Measurements from ENCODE around the gene MUCL3. TPM values are rescaled to one million over a fixed set of nuclear protein-coding genes. Genes with fewer than 3 reads are reported as not detected.

The MUCL3 gene
- polyA plus RNA-seq, 3 donors: not detected

DNA sequence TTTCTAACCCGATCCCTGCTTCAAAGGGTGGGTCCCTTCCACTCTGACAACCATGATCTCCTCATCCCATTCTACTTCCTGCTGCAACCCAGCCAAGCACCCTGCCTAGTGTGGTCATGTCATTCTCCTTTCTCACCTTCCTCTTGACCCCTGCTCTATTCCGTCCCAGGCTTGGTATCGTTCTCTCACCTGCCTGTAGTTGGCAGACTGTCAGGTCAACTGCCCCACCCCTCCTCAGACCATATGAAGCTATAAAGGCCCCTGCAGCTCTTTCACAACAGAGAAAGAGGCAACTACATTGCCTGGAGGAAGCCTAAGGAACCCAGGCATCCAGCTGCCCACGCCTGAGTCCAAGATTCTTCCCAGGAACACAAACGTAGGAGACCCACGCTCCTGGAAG lies 42.7 kb downstream of the MUCL3 start, which contains the start of gene MUC21:
Gene MUC21, plus strand, starts transcription at position 280 of the 400 bp plus-strand sequence. CDS start 241 bp downstream, outside the sequence.
- H3K36me3 Mint-ChIP-seq: no peaks in the 10 kb centered on the region
- peaks cover 5 to 15% of the 10 kb centered on the region in 2 donors for H3K27me3 ChIP-seq (ENCODE audit: control insufficient read depth in 2 of 2, insufficient read depth in 2 of 2, low read length in 2 of 2)
- H3K9me3 Mint-ChIP-seq: peaks cover 0 to 2% (median 0%) of the 10 kb centered on the region in 7 donors
- H3K27ac Mint-ChIP-seq: no peak within 1 kb of the TSS
- peak within 1 kb of the TSS in 1 of 2 donors; percentile 14 for H3K4me3 Mint-ChIP-seq
- TF ChIP-seq, protein P1, sequence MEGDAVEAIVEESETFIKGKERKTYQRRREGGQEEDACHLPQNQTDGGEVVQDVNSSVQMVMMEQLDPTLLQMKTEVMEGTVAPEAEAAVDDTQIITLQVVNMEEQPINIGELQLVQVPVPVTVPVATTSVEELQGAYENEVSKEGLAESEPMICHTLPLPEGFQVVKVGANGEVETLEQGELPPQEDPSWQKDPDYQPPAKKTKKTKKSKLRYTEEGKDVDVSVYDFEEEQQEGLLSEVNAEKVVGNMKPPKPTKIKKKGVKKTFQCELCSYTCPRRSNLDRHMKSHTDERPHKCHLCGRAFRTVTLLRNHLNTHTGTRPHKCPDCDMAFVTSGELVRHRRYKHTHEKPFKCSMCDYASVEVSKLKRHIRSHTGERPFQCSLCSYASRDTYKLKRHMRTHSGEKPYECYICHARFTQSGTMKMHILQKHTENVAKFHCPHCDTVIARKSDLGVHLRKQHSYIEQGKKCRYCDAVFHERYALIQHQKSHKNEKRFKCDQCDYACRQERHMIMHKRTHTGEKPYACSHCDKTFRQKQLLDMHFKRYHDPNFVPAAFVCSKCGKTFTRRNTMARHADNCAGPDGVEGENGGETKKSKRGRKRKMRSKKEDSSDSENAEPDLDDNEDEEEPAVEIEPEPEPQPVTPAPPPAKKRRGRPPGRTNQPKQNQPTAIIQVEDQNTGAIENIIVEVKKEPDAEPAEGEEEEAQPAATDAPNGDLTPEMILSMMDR (IDR thresholded peaks at IDR 0.05): no peak
- H3K4me1 Mint-ChIP-seq: peaks cover 3% of the 10 kb centered on the region
- no peak for DNase-seq
- no peaks in the 10 kb centered on the region for H3K79me2 ChIP-seq (ENCODE audit: insufficient read depth, low read length)
- H3K4me3 ChIP-seq (replicated peaks in 1 of 3; ENCODE audit: low read depth in 2 of 3, low read length in 3 of 3): no peak within 1 kb of the TSS
- no peaks in the 10 kb centered on the region for H3K9me3 ChIP-seq (replicated peaks in 1 of 2; ENCODE audit: control insufficient read depth in 1 of 2, insufficient read depth in 1 of 2, low read length in 2 of 2)
- H3K9ac ChIP-seq (ENCODE audit: insufficient read depth, low read length, poor library complexity, severe bottlenecking): no peak within 1 kb of the TSS
- H2AFZ ChIP-seq (ENCODE audit: insufficient read depth, low read depth, low read length, poor library complexity, severe bottlenecking): no peak within 1 kb of the TSS
- H3K4me2 ChIP-seq (replicated peaks; ENCODE audit: extremely low read depth, low read length, poor library complexity, severe bottlenecking): no peak within 1 kb of the TSS
- H3K4me1 ChIP-seq (ENCODE audit: control insufficient read depth in 1 of 2, insufficient read depth in 2 of 2, low read length in 2 of 2): no peaks in the 10 kb centered on the region
- intact Hi-C loops (cut with micrococcal nuclease): no loop called here
- no peaks in the 10 kb centered on the region for H3K36me3 ChIP-seq (replicated peaks in 1 of 2; ENCODE audit: control insufficient read depth in 1 of 2, insufficient read depth in 2 of 2, low read length in 2 of 2)
- 87% methylated on average over 6 of the region's 6 CpGs for WGBS (ENCODE audit: insufficient coverage)
- H4K20me1 ChIP-seq (ENCODE audit: insufficient read depth, low read length): no peaks in the 10 kb centered on the region
- no peak within 1 kb of the TSS for H3K27ac ChIP-seq (ENCODE audit: low read depth in 1 of 2, low read length in 2 of 2)
- peaks cover 14 to 39% (median 22%) of the 10 kb centered on the region in 3 donors for H3K27me3 Mint-ChIP-seq (ENCODE audit: low read depth in 3 of 3)

DNA sequence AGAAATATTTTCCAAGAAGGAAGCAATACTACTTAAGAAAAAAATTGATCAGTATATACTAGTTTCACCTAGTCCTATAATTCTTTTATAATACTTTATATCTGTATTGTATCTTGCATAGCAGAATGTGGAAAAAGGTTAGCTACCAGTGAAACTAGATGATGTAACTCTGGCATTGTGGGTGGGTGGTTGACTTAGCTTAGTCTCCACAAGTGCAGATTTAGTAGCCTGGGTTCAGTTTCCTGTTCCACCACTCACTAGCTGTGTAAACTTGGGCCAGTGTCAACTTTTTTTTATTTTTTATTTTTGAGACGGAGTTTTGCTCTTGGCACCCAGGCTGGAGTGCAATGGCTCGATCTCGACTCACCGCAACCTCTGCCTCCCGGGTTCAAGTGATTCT lies 44.7 kb downstream of the MUCL3 start:
- no peaks in the 10 kb centered on the region for H3K36me3 ChIP-seq (replicated peaks in 1 of 2; ENCODE audit: control insufficient read depth in 1 of 2, insufficient read depth in 2 of 2, low read length in 2 of 2)
- no peaks in the 10 kb centered on the region for H3K9me3 ChIP-seq (replicated peaks in 1 of 2; ENCODE audit: control insufficient read depth in 1 of 2, insufficient read depth in 1 of 2, low read length in 2 of 2)
- Mint-ChIP-seq H3K4me3 (no peak overlapping the region), H3K9me3 (peaks cover 0 to 2% (median 0%) of the 10 kb centered on the region in 7 donors), H3K4me1 (peaks cover 5% of the 10 kb centered on the region), H3K27ac (no peak overlapping the region), H3K36me3 (no peaks in the 10 kb centered on the region), H3K27me3 (ENCODE audit: low read depth in 3 of 3) (peaks cover 13 to 32% (median 16%) of the 10 kb centered on the region in 3 donors)
- no peaks in the 10 kb centered on the region for H4K20me1 ChIP-seq (ENCODE audit: insufficient read depth, low read length)
- no peak for DNase-seq
- no peak overlapping the region for H3K4me3 ChIP-seq (replicated peaks in 1 of 3; ENCODE audit: low read depth in 2 of 3, low read length in 3 of 3)
- no peak overlapping the region for H3K4me2 ChIP-seq (replicated peaks; ENCODE audit: extremely low read depth, low read length, poor library complexity, severe bottlenecking)
- H3K27ac ChIP-seq (ENCODE audit: low read depth in 1 of 2, low read length in 2 of 2): no peak overlapping the region
- H3K9ac ChIP-seq (ENCODE audit: insufficient read depth, low read length, poor library complexity, severe bottlenecking): no peak overlapping the region
- no peaks in the 10 kb centered on the region for H3K4me1 ChIP-seq (ENCODE audit: control insufficient read depth in 1 of 2, insufficient read depth in 2 of 2, low read length in 2 of 2)
- peaks cover 4 to 7% of the 10 kb centered on the region in 2 donors for H3K27me3 ChIP-seq (ENCODE audit: control insufficient read depth in 2 of 2, insufficient read depth in 2 of 2, low read length in 2 of 2)
- TF ChIP-seq, protein P1 (IDR thresholded peaks at IDR 0.05): no peak
- WGBS (ENCODE audit: insufficient coverage): 83% methylated on average over 5 of the region's 5 CpGs
- H2AFZ ChIP-seq (ENCODE audit: insufficient read depth, low read depth, low read length, poor library complexity, severe bottlenecking): no peak overlapping the region
- intact Hi-C loops (cut with micrococcal nuclease): no loop called here
- no peaks in the 10 kb centered on the region for H3K79me2 ChIP-seq (ENCODE audit: insufficient read depth, low read length)
